DOHH2 (cell line): ENCODE results near the gene CDK5RAP2.

Experiments
- CTCF ChIP-seq: fragments of 200-600 bp; sonication (generic); IDR thresholded peaks from one replicate; pipeline ENCODE4 v1.5.1; 2014; ENCODE audit warnings: antibody characterized with exemption, mild to moderate bottlenecking, low read depth, low read length; ENCODE audit not compliant: poor library complexity, severe bottlenecking
- EZH2phosphoT487 ChIP-seq: fragments of 200-600 bp; sonication (generic); IDR thresholded peaks from 2 replicates; pipeline ENCODE4 v1.6.1; 2017; ENCODE audit warnings: borderline replicate concordance, mild to moderate bottlenecking, antibody characterized with exemption, low read length, moderate library complexity, mixed read lengths

- TF ChIP-seq CTCF (no peak), EZH2phosphoT487 (no peak)
Measured at GRCh38 chr9:120567081-120567480, 12.9 kb downstream of the CDK5RAP2 start.
